AG08396 (cell line): ENCODE data around the gene ANAPC4.

Experiments
- DNase-seq: peaks from one replicate; pipeline ENCODE4 v3.0.0; 2012; ENCODE audit warnings: low spot score, mixed read lengths

ANAPC4 gene

GRCh38 chr4:25433966-25434827 is 57.1 kb downstream of the ANAPC4 start:
- no peak for DNase-seq

- DNase-seq = no peak
These were observed 60.9 kb downstream of the ANAPC4 start for GRCh38 chr4:25437926-25438325.

- DNase-seq = peak; percentile 75
These were observed 62.9 kb downstream of the ANAPC4 start for GRCh38 chr4:25439918-25440477.

GRCh38 chr4:25440478-25441030 is 63.5 kb downstream of the ANAPC4 start:
- no peak for DNase-seq

- peak; percentile 46 for DNase-seq
These were observed 64.6 kb downstream of the ANAPC4 start for GRCh38 chr4:25441519-25442117.

- DNase-seq = no peak
These were observed 65.8 kb downstream of the ANAPC4 start for GRCh38 chr4:25442863-25443307.

GRCh38 chr4:25443851-25444250 is 66.8 kb downstream of the ANAPC4 start:
- no peak for DNase-seq

GRCh38 chr4:25446611-25447010 is 69.5 kb downstream of the ANAPC4 start:
- no peak for DNase-seq

- DNase-seq = no peak
These were observed 71.5 kb downstream of the ANAPC4 start for GRCh38 chr4:25448379-25449109.

GRCh38 chr4:25449270-25449669 is 72.2 kb downstream of the ANAPC4 start:
- no peak for DNase-seq

GRCh38 chr4:25449688-25450087 is 72.6 kb downstream of the ANAPC4 start:
- no peak for DNase-seq

- no peak for DNase-seq
These were observed 73.4 kb downstream of the ANAPC4 start for GRCh38 chr4:25450491-25450901.

- DNase-seq = no peak
These were observed 74.6 kb downstream of the ANAPC4 start for GRCh38 chr4:25451676-25452075.

- no peak for DNase-seq
These were observed 75.0 kb downstream of the ANAPC4 start for GRCh38 chr4:25452081-25452480.

- no peak for DNase-seq
These were observed 77.4 kb downstream of the ANAPC4 start for GRCh38 chr4:25454476-25454875.

GRCh38 chr4:25457053-25457715 is 80.1 kb downstream of the ANAPC4 start:
- DNase-seq = peak; percentile 36

GRCh38 chr4:25466966-25467697 is 90.1 kb downstream of the ANAPC4 start:
- no peak for DNase-seq

GRCh38 chr4:25467843-25468242 is 90.8 kb downstream of the ANAPC4 start:
- no peak for DNase-seq
